T-helper 2 cell treated with Interferon-gamma antibody and Interleukin-4, amounts not matched to agents 5 μg/mL and 100 μg/mL, for 36 hours (primary cell): ENCODE results near the gene AUNIP.

Experiments used
- DNase-seq: peaks from one replicate; pipeline ENCODE4 v3.0.0; 2021; ENCODE audit warnings: low spot score
- H3K27ac Mint-ChIP-seq: one replicate; pipeline ENCODE4 v1.8.0; 2021; ENCODE audit warnings: mild to moderate bottlenecking, mixed read lengths
- H3K27me3 Mint-ChIP-seq: one replicate; pipeline ENCODE4 v1.8.0; 2021; ENCODE audit warnings: low read depth, mixed read lengths
- H3K36me3 Mint-ChIP-seq: one replicate; pipeline ENCODE4 v1.8.0; 2021; ENCODE audit warnings: low read depth, mixed read lengths
- H3K4me1 Mint-ChIP-seq: one replicate; pipeline ENCODE4 v1.8.0; 2021; ENCODE audit warnings: low read depth, mixed read lengths
- H3K4me3 Mint-ChIP-seq: one replicate; pipeline ENCODE4 v1.8.0; 2022; ENCODE audit warnings: mild to moderate bottlenecking, moderate library complexity, mixed read lengths
- H3K9me3 Mint-ChIP-seq: one replicate; pipeline ENCODE4 v1.8.0; 2021; ENCODE audit warnings: mixed read lengths

AUNIP gene

GRCh38 chr1:25820247-25821111, 38.8 kb downstream of the AUNIP start:
- Mint-ChIP-seq H3K4me3 (peak overlapping the region; percentile 96), H3K27me3 (no peaks in the 10 kb centered on the region), H3K9me3 (no peaks in the 10 kb centered on the region), H3K36me3 (peaks cover 9% of the 10 kb centered on the region), H3K27ac (peak overlapping the region; percentile 92), H3K4me1 (peaks cover 28% of the 10 kb centered on the region)
- DNase-seq, result peak; percentile 67

DNA sequence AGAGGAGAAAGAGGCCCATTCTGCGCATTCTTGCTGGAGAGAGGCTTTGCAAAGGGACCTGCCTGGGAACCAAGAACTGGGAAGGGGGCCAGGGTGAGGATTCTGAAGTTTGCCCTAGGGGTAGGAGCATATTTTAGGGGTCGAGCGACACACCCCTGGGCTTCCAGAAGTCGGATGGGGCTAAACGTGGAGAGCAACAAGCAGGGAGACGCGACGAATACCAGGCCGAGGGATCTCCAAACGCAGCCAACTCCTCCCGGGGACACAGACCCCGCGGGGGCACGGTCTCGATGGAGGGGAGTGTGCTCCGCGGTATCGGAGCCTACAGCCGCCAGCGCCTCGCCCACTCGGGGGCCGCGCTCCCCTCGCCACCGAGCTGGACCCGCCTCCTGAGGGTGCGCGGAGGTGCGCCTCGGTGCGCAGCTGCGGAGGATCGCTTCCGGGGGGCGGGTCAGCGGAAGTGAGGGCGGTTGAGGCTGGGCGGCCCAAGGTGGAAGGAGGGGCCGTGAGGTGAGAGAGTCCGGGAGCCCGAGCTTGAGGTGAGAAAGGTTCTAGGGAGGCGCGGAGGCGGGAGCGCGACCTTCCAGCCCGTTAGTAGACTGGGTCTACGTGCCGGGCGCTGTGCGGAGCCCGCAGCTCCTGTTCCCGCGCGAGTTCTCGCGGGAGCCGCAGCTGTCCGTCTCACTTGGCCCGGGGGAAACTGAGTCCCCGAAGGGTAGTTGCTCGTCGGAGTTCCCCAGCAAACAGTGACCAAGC, 39.6 kb downstream of the AUNIP start, which contains the start of gene MTFR1L:
TSS of gene MTFR1L (plus strand) at position 464 of the 756 bp plus-strand sequence. CDS start 3,151 bp downstream, outside the sequence.
- H3K27me3 Mint-ChIP-seq, result no peaks in the 10 kb centered on the region
- H3K27ac Mint-ChIP-seq, result peak within 1 kb of the TSS; percentile 92
- peak within 1 kb of the TSS; percentile 96 for H3K4me3 Mint-ChIP-seq
- peaks cover 28% of the 10 kb centered on the region for H3K4me1 Mint-ChIP-seq
- H3K9me3 Mint-ChIP-seq, result no peaks in the 10 kb centered on the region
- DNase-seq, result peak; percentile 94
- H3K36me3 Mint-ChIP-seq, result peaks cover 9% of the 10 kb centered on the region

- Mint-ChIP-seq H3K4me3 (peak overlapping the region; percentile 96), H3K27ac (peak overlapping the region; percentile 14), H3K36me3 (peaks cover 7% of the 10 kb centered on the region), H3K27me3 (no peaks in the 10 kb centered on the region), H3K4me1 (peaks cover 28% of the 10 kb centered on the region), H3K9me3 (no peaks in the 10 kb centered on the region)
- DNase-seq, result no peak
Measured at GRCh38 chr1:25818569-25818968, 40.7 kb downstream of the AUNIP start.

GRCh38 chr1:25817840-25818501, 41.3 kb downstream of the AUNIP start:
- Mint-ChIP-seq H3K4me3 (peak overlapping the region; percentile 96), H3K27ac (peak overlapping the region; percentile 14), H3K9me3 (no peaks in the 10 kb centered on the region), H3K36me3 (peaks cover 7% of the 10 kb centered on the region), H3K27me3 (no peaks in the 10 kb centered on the region), H3K4me1 (peaks cover 28% of the 10 kb centered on the region)
- DNase-seq, result no peak

DNA sequence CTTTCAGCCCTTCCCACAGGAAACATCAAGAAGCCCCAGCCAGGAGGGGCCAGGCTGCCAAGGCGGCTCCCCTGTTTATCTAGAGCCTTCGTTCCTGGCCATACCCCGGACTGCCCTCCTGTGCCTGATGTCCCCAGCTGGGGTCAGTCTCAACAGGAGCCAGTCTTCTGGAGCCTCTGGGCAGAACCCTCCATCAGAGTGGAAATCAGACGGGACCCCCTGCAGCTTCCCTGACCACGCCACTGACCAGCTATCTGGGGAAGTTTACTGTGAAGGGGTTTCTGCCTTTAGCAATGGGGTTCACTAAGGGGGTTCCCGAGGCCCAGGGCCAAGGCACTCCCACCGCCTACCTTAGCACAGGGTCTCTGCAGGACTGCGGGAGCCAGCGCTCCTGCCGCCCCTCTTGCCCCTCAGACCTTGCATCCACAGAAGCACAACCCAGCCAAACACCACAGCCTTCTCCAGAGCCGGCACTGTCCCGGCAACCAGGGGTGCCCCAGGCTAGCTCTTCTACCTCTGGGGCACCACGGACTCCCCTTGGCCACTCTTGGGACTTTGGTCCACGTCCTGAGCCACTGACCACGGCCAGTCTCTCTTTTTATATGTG, 43.0 kb downstream of the AUNIP start:
- no peak for DNase-seq
- Mint-ChIP-seq H3K27ac (no peak overlapping the region), H3K4me1 (peaks cover 17% of the 10 kb centered on the region), H3K27me3 (no peaks in the 10 kb centered on the region), H3K36me3 (peaks cover 3% of the 10 kb centered on the region), H3K4me3 (no peak overlapping the region), H3K9me3 (no peaks in the 10 kb centered on the region)

GRCh38 chr1:25815208-25816111, 43.8 kb downstream of the AUNIP start:
- H3K9me3 Mint-ChIP-seq, result no peaks in the 10 kb centered on the region
- H3K27me3 Mint-ChIP-seq, result no peaks in the 10 kb centered on the region
- no peak for DNase-seq
- no peak overlapping the region for H3K27ac Mint-ChIP-seq
- no peak overlapping the region for H3K4me3 Mint-ChIP-seq
- H3K4me1 Mint-ChIP-seq, result peaks cover 10% of the 10 kb centered on the region
- no peaks in the 10 kb centered on the region for H3K36me3 Mint-ChIP-seq

- H3K4me3 Mint-ChIP-seq, result no peak overlapping the region
- H3K27ac Mint-ChIP-seq, result no peak overlapping the region
Measured at GRCh38 chr1:25814549-25815087, 44.6 kb downstream of the AUNIP start.

GRCh38 chr1:25813734-25814471, 45.4 kb downstream of the AUNIP start:
- Mint-ChIP-seq H3K27me3 (no peaks in the 10 kb centered on the region), H3K36me3 (no peaks in the 10 kb centered on the region), H3K4me1 (peaks cover 7% of the 10 kb centered on the region), H3K4me3 (no peak overlapping the region), H3K9me3 (no peaks in the 10 kb centered on the region), H3K27ac (no peak overlapping the region)
- no peak for DNase-seq

More at GRCh38 chr1:25814549-25815087, 44.6 kb downstream of the AUNIP start:
- DNase-seq, result no peak
- Mint-ChIP-seq H3K4me1 (peaks cover 10% of the 10 kb centered on the region), H3K27me3 (no peaks in the 10 kb centered on the region), H3K36me3 (no peaks in the 10 kb centered on the region), H3K9me3 (no peaks in the 10 kb centered on the region)

DNA sequence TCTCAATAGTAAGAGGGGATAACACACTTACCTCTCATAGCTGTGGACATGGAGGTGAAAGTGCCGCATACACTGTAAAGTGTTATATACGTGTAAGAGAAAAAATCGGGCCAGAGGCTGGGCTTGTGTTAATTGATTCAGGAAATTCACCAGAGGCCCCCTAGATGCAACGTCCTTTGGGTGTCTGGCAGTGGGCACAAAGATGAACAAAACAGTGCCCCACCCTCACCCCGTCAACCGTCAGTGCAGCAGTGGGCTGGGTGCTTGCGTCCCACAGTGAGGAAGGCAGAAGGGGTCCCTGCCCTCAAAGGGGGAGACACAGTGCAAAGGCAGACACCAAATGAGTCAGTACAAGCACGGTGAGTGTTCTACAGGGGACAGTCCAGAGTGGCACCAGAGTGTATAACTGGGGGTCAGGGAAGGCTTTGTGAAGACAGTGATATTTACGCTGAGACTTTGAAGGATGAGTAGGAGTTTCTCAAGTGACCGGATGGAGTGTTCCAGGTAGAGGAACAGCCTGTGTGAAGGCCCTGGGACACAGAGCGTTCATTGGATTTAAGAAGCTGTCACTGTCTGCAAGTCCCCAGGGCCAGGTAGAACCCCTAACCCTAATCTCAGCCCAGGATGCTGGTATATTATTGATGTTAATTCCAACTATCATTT, 46.1 kb downstream of the AUNIP start:
- peaks cover 2% of the 10 kb centered on the region for H3K4me1 Mint-ChIP-seq
- H3K27me3 Mint-ChIP-seq, result no peaks in the 10 kb centered on the region
- H3K9me3 Mint-ChIP-seq, result no peaks in the 10 kb centered on the region
- H3K36me3 Mint-ChIP-seq, result no peaks in the 10 kb centered on the region
- H3K27ac Mint-ChIP-seq, result no peak overlapping the region
- no peak overlapping the region for H3K4me3 Mint-ChIP-seq
- DNase-seq, result no peak

GRCh38 chr1:25811384-25812082, 47.7 kb downstream of the AUNIP start:
- Mint-ChIP-seq H3K4me1 (no peaks in the 10 kb centered on the region), H3K9me3 (no peaks in the 10 kb centered on the region), H3K36me3 (no peaks in the 10 kb centered on the region), H3K27me3 (no peaks in the 10 kb centered on the region), H3K4me3 (no peak overlapping the region), H3K27ac (no peak overlapping the region)
- no peak for DNase-seq
